GM21360 (cell line): ENCODE measurements around the gene KCNK3.

Experiments used
- ATAC-seq: cut with Tn5 transposase; IDR thresholded peaks from one replicate; pipeline ENCODE4 v1.9.1; 2021; ENCODE audit warnings: mild to moderate bottlenecking, moderate library complexity; ENCODE audit not compliant: unreplicated experiment

The KCNK3 gene

GRCh38 chr2:26776195-26776800 is 83.8 kb downstream of the KCNK3 start:
- ATAC-seq: no peak

- no peak for ATAC-seq
Measured at GRCh38 chr2:26778098-26778497, 85.6 kb downstream of the KCNK3 start.

GRCh38 chr2:26778507-26778906 is 86.0 kb downstream of the KCNK3 start:
- ATAC-seq: no peak

- no peak for ATAC-seq
Measured at GRCh38 chr2:26780203-26780760, 87.8 kb downstream of the KCNK3 start.
